Naive B cell (primary cell): ENCODE measurements around the gene TCP11. TPM values are rescaled to one million over a fixed set of nuclear protein-coding genes. Genes with fewer than 3 reads are reported as not detected.
"Not testable (repeated sequence)": the region's sequence is repeated elsewhere in the genome, so short reads cannot be mapped to it uniquely, and the experiment has no call there.

Experiments
- ATAC-seq, 2 donors: fragments of 150-1000 bp; cut with Tn5 transposase; 2 replicates each; pipeline ENCODE4 v1.10.0; 2021; ENCODE audit warnings: low read depth in 2 of 2, mild to moderate bottlenecking in 2 of 2, moderate library complexity in 2 of 2
- DNase-seq: peaks from one replicate; pipeline ENCODE4 v3.0.0; 2022
- H3K27ac Mint-ChIP-seq, 6 donors: one replicate each; pipeline ENCODE4 v1.8.0; 2020 to 2022; ENCODE audit warnings: mild to moderate bottlenecking in 6 of 6, mixed read lengths in 6 of 6, moderate library complexity in 5 of 6, inconsistent platforms in 2 of 6
- H3K27me3 Mint-ChIP-seq, 3 donors: one replicate each; pipeline ENCODE4 v1.8.0; 2021 to 2022; ENCODE audit warnings: mixed read lengths in 3 of 3, mild to moderate bottlenecking in 1 of 3
- H3K36me3 Mint-ChIP-seq, 2 donors: one replicate each; pipeline ENCODE4 v1.8.0; 2020 to 2022; ENCODE audit warnings: mixed read lengths in 2 of 2, inconsistent platforms in 1 of 2, mild to moderate bottlenecking in 1 of 2
- H3K4me1 Mint-ChIP-seq, 3 donors: one replicate each; pipeline ENCODE4 v1.8.0; 2020 to 2022; ENCODE audit warnings: mixed read lengths in 3 of 3, inconsistent platforms in 1 of 3, mild to moderate bottlenecking in 1 of 3, moderate library complexity in 1 of 3
- H3K4me3 Mint-ChIP-seq, 8 donors: one replicate each; pipeline ENCODE4 v1.8.0; 2020 to 2022; ENCODE audit warnings: mild to moderate bottlenecking in 8 of 8, mixed read lengths in 8 of 8, moderate library complexity in 8 of 8, inconsistent platforms in 2 of 8
- H3K9me3 Mint-ChIP-seq, 7 donors: one replicate each; pipeline ENCODE4 v1.8.0; 2020 to 2022; ENCODE audit warnings: mixed read lengths in 7 of 7, mild to moderate bottlenecking in 5 of 7, inconsistent platforms in 2 of 7, moderate library complexity in 1 of 7
- polyA plus RNA-seq, 6 donors: library from polyadenylated mRNA; unstranded; fragments of 300-500 nt; fragmentation: Illumina TruSeq; gene quantifications; one replicate each; pipeline ENCODE4 v1.2.3, GENCODE V29; 2021; ENCODE audit warnings: low read depth in 6 of 6

The TCP11 gene
- polyA plus RNA-seq, 6 donors from 2014 or later: not detected

DNA sequence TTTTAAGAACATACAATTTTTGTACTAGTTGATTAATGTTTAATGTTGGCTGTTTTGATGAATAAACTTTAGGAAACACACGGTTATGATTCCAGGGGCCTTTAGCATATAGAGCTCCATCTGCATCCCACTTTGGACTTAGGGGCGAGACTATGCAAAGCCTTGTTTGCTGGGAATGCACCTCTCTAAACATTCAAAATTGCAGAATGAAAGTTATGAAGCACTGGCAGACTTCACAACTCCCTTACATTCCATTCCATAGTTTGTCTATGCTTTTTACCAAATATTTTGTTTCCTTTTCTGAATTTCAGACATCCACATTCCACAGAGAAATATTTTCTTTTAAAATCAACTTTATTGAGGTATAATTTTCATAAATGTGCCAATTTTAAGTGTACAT lies 10.3 kb upstream of the TCP11 start:
- no peaks in the 10 kb centered on the region for H3K9me3 Mint-ChIP-seq
- DNase-seq (no peak), ATAC-seq (no peak)
- no peak overlapping the region for H3K27ac Mint-ChIP-seq
- H3K27me3 Mint-ChIP-seq: peaks cover 0 to 16% (median 7%) of the 10 kb centered on the region in 3 donors
- H3K4me3 Mint-ChIP-seq: no peak overlapping the region
- no peaks in the 10 kb centered on the region for H3K36me3 Mint-ChIP-seq
- H3K4me1 Mint-ChIP-seq: no peaks in the 10 kb centered on the region

DNA sequence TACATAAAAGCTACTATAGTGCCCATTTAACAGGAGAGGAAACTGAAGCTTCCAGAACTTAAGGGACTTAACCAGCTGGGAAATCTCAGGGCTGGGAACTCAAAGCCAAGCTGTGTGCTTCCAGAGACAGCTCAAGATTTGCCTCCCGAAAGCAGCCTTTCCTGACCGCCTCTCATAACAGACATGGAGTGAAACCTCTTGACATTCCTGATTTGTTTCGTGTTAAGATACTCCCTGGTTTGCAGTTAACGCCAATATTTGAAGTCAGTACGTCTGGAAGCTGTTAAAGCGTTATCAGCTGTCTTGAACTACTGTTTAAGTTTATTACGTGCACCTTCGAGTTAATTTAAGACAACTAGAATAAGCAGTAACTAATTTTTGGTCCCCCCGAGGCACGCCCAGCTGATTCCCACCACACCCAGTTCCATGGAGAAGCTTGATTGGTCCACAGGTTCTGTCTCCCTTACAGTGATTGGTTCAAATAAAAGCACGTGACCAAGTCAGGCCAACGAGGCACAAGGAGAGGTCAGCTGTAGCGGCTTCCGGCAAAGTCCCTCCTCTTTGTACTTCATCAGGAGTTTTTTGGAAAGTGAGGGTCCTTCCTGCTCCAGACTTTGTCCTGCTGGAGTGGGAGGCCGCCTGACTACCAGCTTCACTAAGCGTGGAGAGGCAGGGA lies 8.9 kb upstream of the TCP11 start:
- Mint-ChIP-seq H3K9me3 (no peaks in the 10 kb centered on the region), H3K36me3 (no peaks in the 10 kb centered on the region), H3K27me3 (peaks cover 5 to 16% (median 13%) of the 10 kb centered on the region in 3 donors), H3K4me3 (no peak overlapping the region), H3K27ac (no peak overlapping the region), H3K4me1 (no peaks in the 10 kb centered on the region)
- DNase-seq (no peak), ATAC-seq (no peak)

DNA sequence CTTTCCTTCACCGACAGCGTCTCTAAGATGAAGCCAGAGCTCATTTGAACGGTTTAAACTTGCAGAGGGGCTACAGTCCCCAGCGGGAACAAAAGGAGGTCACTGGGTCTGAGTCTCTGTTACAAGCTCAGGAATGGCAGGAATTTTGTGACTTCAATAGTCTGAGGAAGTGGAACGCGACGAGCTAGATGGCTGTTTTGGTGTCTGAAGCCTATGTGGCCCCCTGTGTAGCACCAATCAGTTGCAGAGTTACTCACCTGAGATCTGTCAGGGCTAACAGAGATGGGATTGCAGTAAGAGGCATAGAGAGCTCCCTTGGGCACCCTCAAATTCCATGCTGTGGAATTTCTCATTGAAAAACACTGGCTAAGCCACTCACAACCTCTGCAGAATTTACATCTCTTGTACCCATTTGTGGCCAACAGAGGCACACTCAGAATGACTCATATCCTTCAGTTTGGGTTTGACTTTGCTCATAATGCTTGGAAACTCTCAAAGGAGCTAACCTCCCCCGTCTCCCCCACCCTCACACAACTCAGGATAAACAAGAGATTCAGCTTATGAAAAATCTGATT lies 7.1 kb upstream of the TCP11 start:
- peaks cover 5 to 13% (median 8%) of the 10 kb centered on the region in 3 donors for H3K27me3 Mint-ChIP-seq
- no peak for ATAC-seq
- H3K4me3 Mint-ChIP-seq: no peak overlapping the region
- H3K9me3 Mint-ChIP-seq: no peaks in the 10 kb centered on the region
- H3K4me1 Mint-ChIP-seq: no peaks in the 10 kb centered on the region
- H3K27ac Mint-ChIP-seq: no peak overlapping the region
- no peak for DNase-seq
- H3K36me3 Mint-ChIP-seq: no peaks in the 10 kb centered on the region

DNA sequence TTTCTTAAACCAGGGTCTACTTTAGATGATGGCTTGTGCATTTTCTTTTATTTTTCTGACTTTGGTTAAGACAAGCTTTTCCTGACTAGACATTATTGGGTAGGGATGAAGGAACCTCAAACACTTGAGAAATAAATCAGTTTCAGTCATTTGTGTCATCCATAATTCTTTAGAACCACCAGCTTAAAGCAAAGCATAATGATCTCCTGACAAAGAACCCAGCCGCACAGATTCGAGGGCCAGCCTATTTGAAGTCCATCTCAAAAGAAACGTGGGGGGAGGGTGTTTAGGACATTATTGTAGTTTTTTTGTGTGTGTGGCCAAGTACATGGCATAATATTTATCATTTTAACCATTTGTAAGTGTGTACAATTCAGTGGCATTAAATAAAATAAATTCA lies 6.3 kb upstream of the TCP11 start:
- Mint-ChIP-seq H3K4me1 (no peaks in the 10 kb centered on the region), H3K4me3 (no peak overlapping the region), H3K9me3 (no peaks in the 10 kb centered on the region), H3K27me3 (peaks cover 5 to 13% (median 8%) of the 10 kb centered on the region in 3 donors), H3K36me3 (no peaks in the 10 kb centered on the region), H3K27ac (no peak overlapping the region)
- no peak for ATAC-seq
- no peak for DNase-seq

DNA sequence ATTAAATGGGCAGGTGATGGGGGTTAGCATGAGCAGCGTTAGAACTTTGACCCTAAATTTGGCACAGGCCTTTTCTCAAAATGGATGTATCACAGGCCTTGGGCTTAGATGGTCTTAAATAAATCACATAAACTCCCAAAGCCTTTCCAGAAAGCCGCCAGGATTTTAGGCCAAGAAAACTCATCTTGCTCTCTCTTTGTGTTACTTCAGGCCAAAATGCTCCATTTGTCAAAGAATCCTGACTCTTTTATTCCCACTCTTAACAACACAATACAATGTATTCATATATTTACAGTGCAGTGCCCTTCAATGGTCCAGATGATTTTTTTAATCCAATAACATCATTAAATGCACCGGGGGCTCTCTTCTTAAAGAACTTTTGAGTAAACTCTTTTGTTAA lies 5.9 kb upstream of the TCP11 start:
- Mint-ChIP-seq H3K27me3 (peaks cover 5 to 13% (median 8%) of the 10 kb centered on the region in 3 donors), H3K27ac (no peak overlapping the region), H3K36me3 (no peaks in the 10 kb centered on the region), H3K4me1 (no peaks in the 10 kb centered on the region), H3K4me3 (no peak overlapping the region), H3K9me3 (no peaks in the 10 kb centered on the region)
- DNase-seq: no peak
- no peak for ATAC-seq

DNA sequence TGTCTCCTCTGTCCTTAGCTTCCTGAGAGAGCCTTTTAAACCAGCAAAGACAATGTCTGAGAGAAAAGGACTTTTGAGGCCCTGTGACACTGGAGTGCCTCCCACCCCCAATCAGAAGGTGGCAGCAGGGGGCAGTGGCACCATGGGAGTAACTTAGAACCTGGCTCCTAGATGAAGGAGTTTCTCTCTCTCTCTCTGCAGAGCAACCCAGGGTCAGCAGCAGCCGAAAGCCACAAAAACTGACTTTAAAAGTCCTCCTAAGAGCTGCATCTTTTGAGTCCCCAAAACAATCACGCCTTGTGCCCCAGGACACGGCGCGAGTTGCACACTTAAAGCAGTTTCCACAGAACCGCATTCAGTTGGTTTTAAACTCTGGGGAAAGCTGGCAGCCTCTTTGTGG lies 5.3 kb upstream of the TCP11 start:
- no peak overlapping the region for H3K27ac Mint-ChIP-seq
- no peaks in the 10 kb centered on the region for H3K9me3 Mint-ChIP-seq
- no peak for ATAC-seq
- DNase-seq: no peak
- H3K4me1 Mint-ChIP-seq: peaks cover 0 to 2% (median 0%) of the 10 kb centered on the region in 3 donors
- no peak overlapping the region for H3K4me3 Mint-ChIP-seq
- H3K27me3 Mint-ChIP-seq: peaks cover 8 to 17% (median 9%) of the 10 kb centered on the region in 3 donors
- no peaks in the 10 kb centered on the region for H3K36me3 Mint-ChIP-seq

DNA sequence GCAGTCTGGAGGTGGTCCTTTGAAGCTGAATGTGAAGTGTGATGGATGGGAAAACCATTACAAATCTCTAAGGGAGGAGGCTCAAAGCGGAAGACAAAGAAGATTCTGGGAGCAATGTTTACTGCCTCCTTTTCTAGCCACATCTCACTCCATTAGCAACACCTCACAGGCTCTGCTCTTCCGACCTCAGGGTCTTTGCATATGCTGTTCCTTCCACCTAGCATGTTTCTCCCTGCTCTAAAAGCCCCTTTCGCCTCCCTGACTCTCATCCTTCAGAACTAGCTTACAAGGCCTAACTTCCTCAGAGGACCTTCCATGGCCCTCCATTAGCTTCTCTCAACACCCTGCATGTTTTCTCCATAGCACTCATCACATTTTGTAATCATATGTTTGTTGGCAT lies 4.6 kb upstream of the TCP11 start:
- no peak for ATAC-seq
- Mint-ChIP-seq H3K4me3 (no peak overlapping the region), H3K4me1 (peaks cover 1 to 3% (median 1%) of the 10 kb centered on the region in 3 donors), H3K36me3 (no peaks in the 10 kb centered on the region), H3K27ac (no peak overlapping the region), H3K27me3 (peaks cover 10 to 20% (median 11%) of the 10 kb centered on the region in 3 donors), H3K9me3 (no peaks in the 10 kb centered on the region)
- DNase-seq: no peak

DNA sequence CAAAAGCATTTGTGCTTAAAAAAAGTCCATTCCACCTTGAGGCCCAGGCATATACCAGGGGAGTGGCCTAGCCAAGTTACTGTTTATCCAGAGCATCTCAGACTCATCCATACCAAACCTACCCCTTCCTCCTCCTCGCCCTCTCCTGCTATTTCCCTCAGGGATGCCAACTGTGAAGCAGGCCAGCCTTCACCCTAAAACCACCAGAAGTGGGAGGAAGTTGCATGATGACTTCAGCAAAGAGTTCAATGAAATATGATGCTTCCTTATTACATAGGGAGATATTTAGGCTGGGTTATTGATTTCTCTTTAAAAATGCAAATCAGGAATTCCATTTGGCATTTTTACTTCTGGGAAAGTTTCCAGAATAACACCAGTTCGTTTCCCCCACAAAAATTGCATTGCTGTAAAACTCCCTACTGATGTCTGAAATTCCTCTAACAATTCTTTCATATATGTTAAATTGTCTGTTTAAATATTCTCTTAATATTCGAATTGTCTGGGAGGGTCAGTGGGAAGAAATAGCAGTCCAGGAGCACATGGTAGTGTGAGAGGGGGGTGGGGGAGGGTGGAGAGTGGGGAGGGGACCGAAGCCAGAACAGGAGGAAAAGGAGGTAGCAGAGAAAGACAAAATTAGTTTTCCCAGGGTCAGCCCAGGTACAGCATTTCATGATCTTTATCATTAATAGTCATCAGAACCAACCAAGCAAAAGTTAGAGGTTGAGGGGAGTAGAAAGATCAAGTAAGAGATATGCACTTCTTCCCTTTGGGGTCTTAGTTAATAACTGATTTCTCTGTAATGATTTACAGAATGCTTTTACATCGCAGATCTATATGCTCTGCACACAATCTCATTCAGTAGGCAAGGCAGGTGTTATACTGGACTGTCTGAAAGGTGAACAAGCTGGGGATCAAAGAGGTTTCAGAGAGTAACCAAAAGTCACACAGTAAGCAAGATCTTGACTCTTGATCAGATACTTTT lies 1.7 kb upstream of the TCP11 start:
- Mint-ChIP-seq H3K9me3 (no peaks in the 10 kb centered on the region), H3K4me3 (peak overlapping the region in 1 of 8 donors; percentile 79), H3K27ac (no peak overlapping the region), H3K27me3 (peaks cover 18 to 31% (median 20%) of the 10 kb centered on the region in 3 donors), H3K4me1 (peaks cover 8 to 12% (median 10%) of the 10 kb centered on the region in 3 donors), H3K36me3 (no peaks in the 10 kb centered on the region)
- ATAC-seq (no peak), DNase-seq (no peak)

DNA sequence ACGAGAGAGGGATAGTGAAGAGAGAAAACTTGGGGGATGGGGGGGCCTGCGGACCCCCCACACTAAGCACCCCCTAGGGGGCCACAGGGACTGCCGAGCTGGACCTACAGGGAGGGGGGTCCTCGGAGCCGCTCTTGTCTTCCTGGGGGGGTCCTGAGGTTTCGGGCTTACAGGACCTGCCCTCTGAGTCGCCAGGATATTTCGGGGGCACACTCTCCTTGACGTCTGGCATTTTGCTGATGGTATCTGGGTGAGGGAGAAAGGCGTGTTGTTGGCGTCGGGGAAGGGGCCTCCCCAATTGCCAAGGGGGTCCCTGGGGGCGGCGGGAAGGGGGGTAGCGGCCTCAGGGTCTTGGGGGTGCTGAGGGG lies 516 bp downstream of the TCP11 start:
- Mint-ChIP-seq H3K27ac (peak overlapping the region in 2 of 6 donors; percentile 52 to 71), H3K9me3 (no peaks in the 10 kb centered on the region), H3K36me3 (no peaks in the 10 kb centered on the region), H3K27me3 (peaks cover 15 to 24% (median 18%) of the 10 kb centered on the region in 3 donors), H3K4me1 (peaks cover 12 to 15% (median 15%) of the 10 kb centered on the region in 3 donors), H3K4me3 (peak overlapping the region in 5 of 8 donors; percentile 50 to 79 (median 58))
- ATAC-seq: no peak
- DNase-seq: no peak

DNA sequence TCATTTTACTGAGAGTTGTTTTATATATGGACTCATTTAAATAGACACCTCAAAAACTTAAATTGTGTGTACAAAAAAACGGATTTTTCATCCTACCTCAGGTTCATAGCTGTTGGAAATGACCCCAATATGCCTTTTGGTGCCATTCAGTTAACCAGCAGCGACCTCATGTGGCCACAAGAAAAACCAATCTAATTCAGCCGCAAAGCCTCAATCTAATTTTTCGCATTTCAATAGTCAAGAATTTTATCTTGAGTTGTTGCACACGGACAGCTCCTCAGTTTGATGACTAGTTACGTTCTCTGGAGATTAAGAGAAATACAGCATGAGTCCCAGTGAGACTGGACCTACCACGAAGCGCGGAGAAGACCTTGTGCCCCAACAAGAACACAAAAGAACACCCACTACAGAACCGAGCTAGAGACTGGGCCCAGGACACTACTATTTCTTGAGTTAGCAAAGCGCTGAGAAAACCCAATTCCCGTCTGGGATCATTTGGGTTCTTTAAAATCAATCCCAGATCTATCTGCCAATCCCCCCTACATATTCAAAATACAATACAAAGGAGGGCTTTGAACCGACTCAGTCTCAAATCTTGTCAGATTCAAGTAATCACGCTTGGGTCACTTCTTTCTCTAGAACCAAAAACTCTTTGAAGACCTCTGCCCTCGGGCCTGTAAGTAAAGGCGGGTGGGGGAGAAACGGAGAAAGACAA lies 1.1 kb downstream of the TCP11 start:
- Mint-ChIP-seq H3K9me3 (no peaks in the 10 kb centered on the region), H3K4me1 (peaks cover 12 to 15% (median 15%) of the 10 kb centered on the region in 3 donors), H3K36me3 (no peaks in the 10 kb centered on the region), H3K4me3 (peak overlapping the region in 6 of 8 donors; percentile 45 to 79 (median 57)), H3K27me3 (peaks cover 15 to 23% (median 18%) of the 10 kb centered on the region in 3 donors), H3K27ac (peak overlapping the region in 2 of 6 donors; percentile 51 to 52)
- peak in 1 of 2 donors; percentile 49 for ATAC-seq
- peak; percentile 36 for DNase-seq

DNA sequence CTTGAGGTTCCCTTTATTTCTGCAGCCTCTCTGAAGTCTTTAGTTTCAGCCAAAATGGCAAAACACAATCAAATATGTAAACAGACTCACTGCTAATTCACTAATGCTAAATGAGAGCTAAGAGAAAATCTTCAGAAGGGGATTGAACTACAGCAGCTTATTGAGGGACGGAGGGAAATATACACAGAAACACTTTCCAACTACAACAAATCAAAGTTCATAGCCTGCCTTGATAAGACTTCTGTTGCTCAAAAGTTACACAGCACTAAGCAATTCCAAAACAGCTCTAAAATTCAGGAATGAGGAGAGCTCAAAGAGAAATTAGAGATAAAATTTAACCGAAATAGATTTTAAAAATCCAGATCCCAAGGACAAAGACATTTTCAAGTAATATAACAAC lies 1.7 kb downstream of the TCP11 start:
- DNase-seq: no peak
- H3K4me3 Mint-ChIP-seq: no peak overlapping the region
- ATAC-seq: no peak
- no peaks in the 10 kb centered on the region for H3K9me3 Mint-ChIP-seq
- H3K4me1 Mint-ChIP-seq: peaks cover 12 to 15% (median 15%) of the 10 kb centered on the region in 3 donors
- peaks cover 15 to 23% (median 18%) of the 10 kb centered on the region in 3 donors for H3K27me3 Mint-ChIP-seq
- no peak overlapping the region for H3K27ac Mint-ChIP-seq
- H3K36me3 Mint-ChIP-seq: no peaks in the 10 kb centered on the region

DNA sequence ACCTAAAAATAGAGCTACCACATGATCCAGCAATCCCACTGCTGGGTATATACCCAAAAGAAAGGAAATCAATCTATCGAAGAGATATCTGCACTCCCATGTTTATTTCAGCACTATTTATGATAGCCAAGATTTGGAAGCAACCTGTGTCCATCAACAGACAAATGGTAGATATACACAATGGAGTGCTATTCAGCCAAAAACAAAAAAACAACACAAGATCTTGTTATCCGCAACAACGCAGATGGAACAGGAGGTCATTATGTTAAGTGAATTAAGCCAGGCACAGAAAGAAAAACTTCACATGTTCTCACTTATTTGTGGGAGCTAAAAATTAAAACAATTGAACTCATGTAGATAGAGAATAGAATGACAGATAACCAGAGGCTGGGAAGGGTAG lies 2.9 kb downstream of the TCP11 start:
- Mint-ChIP-seq H3K27me3 (peaks cover 15 to 23% (median 18%) of the 10 kb centered on the region in 3 donors), H3K4me1 (peaks cover 12 to 15% (median 15%) of the 10 kb centered on the region in 3 donors)
- not testable (repeated sequence) for DNase-seq, H3K9me3 Mint-ChIP-seq, ATAC-seq, H3K36me3 Mint-ChIP-seq, H3K4me3 Mint-ChIP-seq, H3K27ac Mint-ChIP-seq

DNA sequence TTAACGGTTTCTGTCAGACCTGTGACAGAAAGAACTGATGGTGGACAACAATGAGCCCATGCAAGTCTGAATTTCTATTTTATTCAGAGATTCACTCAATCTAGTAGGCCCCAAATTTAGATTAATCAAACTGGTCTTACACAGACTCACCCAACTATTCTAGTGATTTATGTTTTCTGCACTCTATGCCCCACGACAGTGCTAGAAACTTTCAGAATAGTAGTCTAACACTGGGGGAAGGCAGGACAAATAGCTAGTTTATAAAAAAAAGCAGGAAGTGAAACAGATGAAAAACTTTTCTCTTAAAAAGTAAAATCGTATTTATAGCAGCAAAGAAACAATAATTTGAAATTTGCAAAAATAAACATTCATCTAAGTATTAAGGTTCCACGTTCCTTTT lies 5.0 kb downstream of the TCP11 start:
- Mint-ChIP-seq H3K27ac (no peak overlapping the region), H3K4me3 (no peak overlapping the region), H3K36me3 (no peaks in the 10 kb centered on the region), H3K27me3 (peaks cover 11 to 22% (median 18%) of the 10 kb centered on the region in 3 donors), H3K9me3 (no peaks in the 10 kb centered on the region), H3K4me1 (peaks cover 12 to 15% (median 13%) of the 10 kb centered on the region in 3 donors)
- ATAC-seq: peak in 1 of 2 donors; percentile 44
- DNase-seq: no peak
